ENCODE results near the gene EPHA8.

The EPHA8 gene

DNA sequence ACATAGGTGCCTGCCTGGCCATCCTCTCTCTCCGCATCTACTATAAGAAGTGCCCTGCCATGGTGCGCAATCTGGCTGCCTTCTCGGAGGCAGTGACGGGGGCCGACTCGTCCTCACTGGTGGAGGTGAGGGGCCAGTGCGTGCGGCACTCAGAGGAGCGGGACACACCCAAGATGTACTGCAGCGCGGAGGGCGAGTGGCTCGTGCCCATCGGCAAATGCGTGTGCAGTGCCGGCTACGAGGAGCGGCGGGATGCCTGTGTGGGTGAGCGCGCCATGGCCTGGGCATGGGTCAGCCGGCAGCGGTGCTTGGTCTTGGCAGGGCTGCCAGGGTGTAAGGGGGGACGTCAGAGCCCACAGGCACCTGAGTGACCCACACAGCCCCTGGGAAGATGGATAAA, 13.3 kb downstream of the EPHA8 start:
- H3K27ac ChIP-seq (ENCODE audit: low read length), result no peak overlapping the region
- H3K36me3 ChIP-seq (ENCODE audit: control insufficient read depth, insufficient read depth, low read length), result no peaks in the 10 kb centered on the region
- H3K4me3 ChIP-seq (ENCODE audit: low read length), result no peak overlapping the region
- WGBS (ENCODE audit: insufficient coverage, insufficient read length), result no CpG with 5 or more reads among the region's 24 CpGs
- H3K9me3 ChIP-seq (ENCODE audit: control insufficient read depth, insufficient read depth, low read length), result no peaks in the 10 kb centered on the region
- no peaks in the 10 kb centered on the region for H3K27me3 ChIP-seq (ENCODE audit: control insufficient read depth, insufficient read depth, low read length)
- DNase-seq (ENCODE audit: low read depth, low spot score), result no peak
- no peaks in the 10 kb centered on the region for H3K4me1 ChIP-seq (ENCODE audit: control insufficient read depth, insufficient read depth, low read length)

DNA sequence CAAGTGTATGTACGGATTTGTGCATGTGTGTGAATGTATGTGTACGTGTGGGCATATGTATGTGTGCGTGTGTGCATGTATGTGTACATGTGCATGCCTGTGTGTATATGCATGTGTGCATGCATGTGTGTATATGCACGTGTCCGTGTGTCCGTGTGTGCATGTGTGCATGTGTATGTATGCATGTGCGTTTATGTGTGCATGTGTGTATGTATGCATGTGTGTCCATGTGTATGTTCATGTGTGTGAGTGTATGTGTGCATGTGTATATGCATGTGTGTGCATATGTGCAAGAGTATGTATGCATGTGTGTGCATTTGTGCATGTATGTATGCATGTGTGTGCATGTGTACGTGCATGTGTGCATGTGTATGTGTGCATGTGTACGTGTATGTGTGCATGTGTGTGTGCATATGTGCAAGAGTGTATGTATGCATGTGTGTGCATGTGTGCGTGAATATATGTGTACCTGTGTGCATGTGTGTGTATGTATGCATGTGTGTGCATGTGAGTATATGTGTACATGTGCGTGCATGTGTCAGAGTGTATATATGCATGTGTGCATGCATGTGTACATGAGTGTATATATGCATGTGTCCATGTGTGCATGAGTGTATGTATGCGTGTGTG, 15.6 kb downstream of the EPHA8 start:
- Histone ChIP-seq H3K36me3 (ENCODE audit: control insufficient read depth, insufficient read depth, low read length) (no peaks in the 10 kb centered on the region), H3K4me1 (ENCODE audit: control insufficient read depth, insufficient read depth, low read length) (no peaks in the 10 kb centered on the region), H3K27ac (ENCODE audit: low read length) (no peak overlapping the region), H3K9me3 (ENCODE audit: control insufficient read depth, insufficient read depth, low read length) (no peaks in the 10 kb centered on the region), H3K4me3 (ENCODE audit: low read length) (no peak overlapping the region), H3K27me3 (ENCODE audit: control insufficient read depth, insufficient read depth, low read length) (no peaks in the 10 kb centered on the region)
- no CpG with 5 or more reads among the region's 12 CpGs for WGBS (ENCODE audit: insufficient coverage, insufficient read length)
- DNase-seq (ENCODE audit: low read depth, low spot score), result no peak

DNA sequence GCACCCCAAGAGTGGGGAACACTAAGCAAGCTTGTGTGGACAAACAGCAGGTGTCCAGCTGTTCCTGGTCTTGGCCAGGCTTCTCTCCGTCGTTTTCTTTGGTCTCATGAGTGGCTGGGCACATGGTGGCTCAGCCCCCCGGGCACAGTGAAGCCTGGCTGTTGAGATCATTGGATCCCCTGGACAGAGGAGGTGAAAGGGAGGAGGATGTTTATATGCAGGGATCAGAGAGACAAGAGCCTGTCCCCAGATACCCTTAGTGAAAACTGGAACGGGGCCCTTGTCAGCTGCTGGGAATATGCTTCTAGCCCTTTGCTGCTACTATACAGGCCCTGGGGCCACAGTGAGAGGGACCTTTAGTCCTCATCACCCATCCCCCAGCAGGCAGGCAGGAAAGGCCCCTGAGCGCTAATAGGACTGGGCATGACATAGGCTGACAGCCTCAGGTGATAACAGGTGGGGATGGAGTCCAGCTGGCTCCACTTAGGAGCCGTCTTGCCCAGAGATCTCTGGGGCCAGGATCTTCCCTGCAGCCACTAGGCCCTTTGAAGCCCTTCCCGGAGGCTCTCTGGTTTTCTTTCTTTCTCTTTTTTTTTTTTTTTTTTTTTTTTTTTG, 16.4 kb downstream of the EPHA8 start:
- Histone ChIP-seq H3K9me3 (ENCODE audit: control insufficient read depth, insufficient read depth, low read length) (no peaks in the 10 kb centered on the region), H3K27ac (ENCODE audit: low read length) (no peak overlapping the region), H3K4me3 (ENCODE audit: low read length) (no peak overlapping the region), H3K36me3 (ENCODE audit: control insufficient read depth, insufficient read depth, low read length) (no peaks in the 10 kb centered on the region), H3K4me1 (ENCODE audit: control insufficient read depth, insufficient read depth, low read length) (no peaks in the 10 kb centered on the region), H3K27me3 (ENCODE audit: control insufficient read depth, insufficient read depth, low read length) (no peaks in the 10 kb centered on the region)
- no peak for DNase-seq (ENCODE audit: low read depth, low spot score)
- WGBS (ENCODE audit: insufficient coverage, insufficient read length), result no CpG with 5 or more reads among the region's 7 CpGs

DNA sequence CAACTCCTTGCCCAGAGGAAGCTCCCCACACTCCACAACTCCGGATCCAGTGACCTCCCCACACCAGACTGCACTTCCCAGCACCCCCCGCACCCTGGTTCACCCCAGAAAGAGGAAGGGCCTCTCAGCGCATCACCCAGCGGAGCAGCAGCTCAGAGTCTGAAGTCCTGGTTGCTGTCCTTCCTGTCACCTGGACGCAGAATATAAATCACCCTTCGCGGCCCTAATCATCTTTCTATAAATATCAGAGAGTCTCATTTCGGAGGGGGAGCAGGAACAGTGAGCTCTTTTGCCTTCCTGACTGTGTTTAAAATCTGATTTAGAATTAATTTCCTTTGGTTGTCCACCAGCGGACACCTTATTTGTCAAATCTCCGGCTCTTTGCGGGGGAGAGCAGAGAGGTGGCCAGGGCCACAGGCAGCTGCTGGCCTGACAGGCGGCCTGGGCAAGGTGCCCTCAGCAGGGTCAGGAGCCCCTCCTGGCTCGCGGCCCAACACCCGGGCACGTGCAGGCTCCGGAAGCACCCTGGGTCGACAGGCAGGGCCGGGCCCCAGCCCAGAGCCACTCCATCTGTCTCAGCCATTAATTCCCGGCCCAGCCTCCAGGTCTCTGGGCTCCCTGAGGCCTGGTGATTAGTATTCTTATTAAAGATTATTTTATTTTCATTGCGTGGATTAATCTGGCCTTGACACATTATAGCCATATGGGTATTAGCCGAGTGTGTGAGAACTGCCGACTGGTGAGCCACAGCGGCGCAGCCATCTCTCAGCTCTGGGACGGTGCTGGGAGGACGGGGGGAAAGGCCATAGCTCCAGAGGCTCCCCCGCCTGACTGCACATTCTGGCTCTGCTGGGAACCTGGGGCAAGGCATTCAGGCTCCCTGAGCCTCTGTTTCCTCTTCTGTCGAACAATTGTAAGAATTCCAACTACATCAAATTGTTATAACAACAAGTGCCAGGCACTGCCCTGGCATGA, 19.7 kb downstream of the EPHA8 start:
- Histone ChIP-seq H3K4me3 (ENCODE audit: low read length) (no peak overlapping the region), H3K27me3 (ENCODE audit: control insufficient read depth, insufficient read depth, low read length) (no peaks in the 10 kb centered on the region), H3K9me3 (ENCODE audit: control insufficient read depth, insufficient read depth, low read length) (no peaks in the 10 kb centered on the region), H3K4me1 (ENCODE audit: control insufficient read depth, insufficient read depth, low read length) (no peaks in the 10 kb centered on the region), H3K27ac (ENCODE audit: low read length) (no peak overlapping the region), H3K36me3 (ENCODE audit: control insufficient read depth, insufficient read depth, low read length) (no peaks in the 10 kb centered on the region)
- WGBS (ENCODE audit: insufficient coverage, insufficient read length), result no CpG with 5 or more reads among the region's 29 CpGs
- DNase-seq (ENCODE audit: low read depth, low spot score), result no peak

DNA sequence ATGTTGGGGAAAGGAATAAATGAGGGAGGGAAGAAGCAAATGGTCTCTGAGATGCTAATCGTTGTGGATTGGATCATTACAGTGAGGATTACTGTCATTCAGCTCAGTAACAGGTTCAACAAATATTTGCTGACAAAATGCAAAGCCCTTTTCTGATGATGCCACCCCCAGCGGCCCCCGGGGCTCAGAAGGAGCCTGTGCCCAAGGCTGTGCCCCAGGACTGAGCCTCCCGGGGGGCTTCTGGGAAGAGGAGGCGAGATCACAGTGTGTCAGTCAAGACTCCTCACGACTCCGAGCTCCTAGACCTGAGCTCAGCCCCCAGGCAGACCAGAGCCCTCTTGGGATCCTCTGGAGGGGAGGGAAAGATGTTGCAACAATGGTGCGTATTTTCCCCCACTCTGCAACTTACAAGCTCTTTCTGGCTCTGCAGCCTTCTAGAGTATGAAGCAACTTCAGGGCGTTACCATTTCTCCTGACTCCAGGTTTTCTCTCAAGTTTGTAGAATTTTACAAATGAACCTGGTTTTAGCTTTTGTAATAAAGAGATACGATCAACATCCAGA, 20.8 kb downstream of the EPHA8 start:
- Histone ChIP-seq H3K9me3 (ENCODE audit: control insufficient read depth, insufficient read depth, low read length) (no peaks in the 10 kb centered on the region), H3K36me3 (ENCODE audit: control insufficient read depth, insufficient read depth, low read length) (no peaks in the 10 kb centered on the region), H3K27ac (ENCODE audit: low read length) (no peak overlapping the region), H3K27me3 (ENCODE audit: control insufficient read depth, insufficient read depth, low read length) (no peaks in the 10 kb centered on the region), H3K4me1 (ENCODE audit: control insufficient read depth, insufficient read depth, low read length) (no peaks in the 10 kb centered on the region), H3K4me3 (ENCODE audit: low read length) (no peak overlapping the region)
- no CpG with 5 or more reads among the region's 10 CpGs for WGBS (ENCODE audit: insufficient coverage, insufficient read length)
- DNase-seq (ENCODE audit: low read depth, low spot score), result no peak

DNA sequence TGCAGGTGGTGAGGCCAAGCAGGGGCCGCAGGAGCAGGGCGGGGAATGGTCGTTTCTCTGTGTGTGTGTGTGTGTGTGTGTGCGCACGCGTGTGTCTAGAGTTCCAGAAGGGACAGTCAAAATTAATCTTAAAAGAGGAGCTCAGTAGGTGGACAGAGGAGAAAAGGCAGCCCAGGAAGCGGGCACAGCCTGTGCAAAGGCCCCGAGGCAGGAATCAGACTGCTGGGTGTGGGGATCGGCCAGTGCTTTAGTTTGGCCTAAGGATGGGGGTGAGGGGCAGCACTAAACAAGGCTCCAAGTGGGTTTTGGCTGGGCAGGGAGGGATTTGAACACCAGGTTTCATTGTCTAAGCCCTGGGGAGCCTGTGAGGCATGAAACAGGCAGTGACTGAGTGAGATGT, 21.7 kb downstream of the EPHA8 start:
- Histone ChIP-seq H3K4me1 (ENCODE audit: control insufficient read depth, insufficient read depth, low read length) (no peaks in the 10 kb centered on the region), H3K27ac (ENCODE audit: low read length) (no peak overlapping the region), H3K36me3 (ENCODE audit: control insufficient read depth, insufficient read depth, low read length) (no peaks in the 10 kb centered on the region), H3K27me3 (ENCODE audit: control insufficient read depth, insufficient read depth, low read length) (no peaks in the 10 kb centered on the region), H3K9me3 (ENCODE audit: control insufficient read depth, insufficient read depth, low read length) (no peaks in the 10 kb centered on the region), H3K4me3 (ENCODE audit: low read length) (no peak overlapping the region)
- WGBS (ENCODE audit: insufficient coverage, insufficient read length), result no CpG with 5 or more reads among the region's 9 CpGs
- no peak for DNase-seq (ENCODE audit: low read depth, low spot score)

DNA sequence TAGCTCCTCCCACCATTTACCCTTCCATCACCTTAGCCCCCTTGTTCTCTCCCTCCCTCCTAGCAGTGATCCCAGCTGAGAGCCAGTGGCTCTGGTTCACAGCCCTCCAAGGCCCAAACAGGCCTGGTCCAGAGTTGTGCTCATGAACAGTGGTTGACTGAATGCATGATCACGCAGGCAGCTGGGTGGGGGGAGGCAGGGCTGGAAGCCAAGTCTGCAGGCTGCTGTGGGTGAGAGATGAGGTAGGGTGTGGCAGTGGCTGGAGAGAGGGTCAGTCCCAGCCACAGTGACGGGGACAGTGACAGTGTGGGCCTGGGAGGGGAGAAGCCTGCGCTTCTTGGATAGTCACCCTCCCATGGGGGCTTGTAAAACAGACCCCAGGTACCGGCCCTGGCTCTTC, 22.2 kb downstream of the EPHA8 start:
- H3K4me1 ChIP-seq (ENCODE audit: control insufficient read depth, insufficient read depth, low read length), result no peaks in the 10 kb centered on the region
- no peaks in the 10 kb centered on the region for H3K36me3 ChIP-seq (ENCODE audit: control insufficient read depth, insufficient read depth, low read length)
- H3K27me3 ChIP-seq (ENCODE audit: control insufficient read depth, insufficient read depth, low read length), result no peaks in the 10 kb centered on the region
- no peak overlapping the region for H3K4me3 ChIP-seq (ENCODE audit: low read length)
- H3K9me3 ChIP-seq (ENCODE audit: control insufficient read depth, insufficient read depth, low read length), result no peaks in the 10 kb centered on the region
- no peak overlapping the region for H3K27ac ChIP-seq (ENCODE audit: low read length)
- no CpG with 5 or more reads among the region's 4 CpGs for WGBS (ENCODE audit: insufficient coverage, insufficient read length)
- no peak for DNase-seq (ENCODE audit: low read depth, low spot score)

DNA sequence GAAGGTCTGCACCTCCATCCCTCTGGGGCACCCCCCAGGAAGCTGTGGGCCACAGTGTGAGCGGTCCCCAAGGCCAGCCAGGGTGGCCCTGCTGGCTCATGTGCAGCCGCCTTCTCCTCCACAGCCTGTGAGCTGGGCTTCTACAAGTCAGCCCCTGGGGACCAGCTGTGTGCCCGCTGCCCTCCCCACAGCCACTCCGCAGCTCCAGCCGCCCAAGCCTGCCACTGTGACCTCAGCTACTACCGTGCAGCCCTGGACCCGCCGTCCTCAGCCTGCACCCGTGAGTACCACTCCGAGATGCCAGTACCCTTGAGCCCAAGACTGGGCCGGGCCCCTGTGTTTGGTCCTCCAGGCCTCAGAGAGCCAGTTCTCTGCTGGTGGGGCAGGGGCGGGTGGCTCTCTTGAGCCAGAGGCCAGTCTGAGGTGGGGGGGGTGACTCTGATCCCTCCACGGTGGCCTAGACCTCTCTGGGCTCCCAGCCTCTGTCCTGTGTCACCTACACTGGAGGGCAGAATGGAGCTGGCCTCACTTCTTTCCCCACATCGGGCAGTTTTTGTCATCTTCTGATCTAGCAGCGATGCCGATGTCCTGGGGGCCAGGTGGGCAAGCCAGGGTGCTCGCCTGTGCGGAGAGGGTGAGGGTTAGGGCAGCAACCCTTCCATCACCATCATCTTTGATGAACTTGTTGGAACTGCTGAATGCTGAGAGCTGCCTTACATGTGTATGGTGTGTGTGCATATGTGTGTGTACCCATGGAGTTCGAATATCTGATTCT, 23.3 kb downstream of the EPHA8 start:
- no CpG with 5 or more reads among the region's 19 CpGs for WGBS (ENCODE audit: insufficient coverage, insufficient read length)
- no peak for DNase-seq (ENCODE audit: low read depth, low spot score)

DNA sequence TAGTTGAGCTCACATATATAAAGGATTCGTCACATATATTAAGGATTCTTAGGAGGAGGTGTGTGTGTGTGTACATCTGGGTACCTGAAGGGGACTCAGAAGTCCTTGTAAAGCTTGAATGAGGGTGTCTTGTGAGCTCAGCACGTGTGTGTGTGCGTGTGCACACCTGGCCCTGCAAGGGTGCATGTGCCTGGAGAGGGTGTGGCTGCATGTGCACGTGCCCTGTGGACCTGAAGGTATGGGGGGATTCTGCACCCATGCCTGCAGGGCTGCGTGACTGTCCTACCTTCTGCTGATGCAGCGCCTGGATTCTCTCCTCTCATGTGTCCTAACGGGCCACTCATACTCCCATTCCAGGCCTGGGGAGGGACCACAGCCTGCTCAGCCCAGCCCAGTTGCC, 24.0 kb downstream of the EPHA8 start:
- H3K36me3 ChIP-seq (ENCODE audit: control insufficient read depth, insufficient read depth, low read length), result no peaks in the 10 kb centered on the region
- no peaks in the 10 kb centered on the region for H3K27me3 ChIP-seq (ENCODE audit: control insufficient read depth, insufficient read depth, low read length)

More for the DNA sequence above, 23.3 kb downstream of the EPHA8 start:
- Histone ChIP-seq H3K27me3 (ENCODE audit: control insufficient read depth, insufficient read depth, low read length) (no peaks in the 10 kb centered on the region), H3K4me1 (ENCODE audit: control insufficient read depth, insufficient read depth, low read length) (no peaks in the 10 kb centered on the region), H3K36me3 (ENCODE audit: control insufficient read depth, insufficient read depth, low read length) (no peaks in the 10 kb centered on the region), H3K4me3 (ENCODE audit: low read length) (no peak overlapping the region), H3K27ac (ENCODE audit: low read length) (no peak overlapping the region), H3K9me3 (ENCODE audit: control insufficient read depth, insufficient read depth, low read length) (no peaks in the 10 kb centered on the region)

More for the DNA sequence above, 24.0 kb downstream of the EPHA8 start:
- Histone ChIP-seq H3K27ac (ENCODE audit: low read length) (no peak overlapping the region), H3K9me3 (ENCODE audit: control insufficient read depth, insufficient read depth, low read length) (no peaks in the 10 kb centered on the region), H3K4me1 (ENCODE audit: control insufficient read depth, insufficient read depth, low read length) (no peaks in the 10 kb centered on the region), H3K4me3 (ENCODE audit: low read length) (no peak overlapping the region)
- WGBS (ENCODE audit: insufficient coverage, insufficient read length), result no CpG with 5 or more reads among the region's 7 CpGs
- DNase-seq (ENCODE audit: low read depth, low spot score), result no peak
